HG03103 (cell line): ENCODE data around the gene SH2B2.
"Not testable (repeated sequence)": the region's sequence is repeated elsewhere in the genome, so short reads cannot be mapped to it uniquely, and the experiment has no call there.

Experiments used
- ATAC-seq: cut with Tn5 transposase; IDR thresholded peaks from one replicate; pipeline ENCODE4 v1.9.1; 2021; ENCODE audit warnings: low read depth; ENCODE audit not compliant: unreplicated experiment

SH2B2 gene

DNA sequence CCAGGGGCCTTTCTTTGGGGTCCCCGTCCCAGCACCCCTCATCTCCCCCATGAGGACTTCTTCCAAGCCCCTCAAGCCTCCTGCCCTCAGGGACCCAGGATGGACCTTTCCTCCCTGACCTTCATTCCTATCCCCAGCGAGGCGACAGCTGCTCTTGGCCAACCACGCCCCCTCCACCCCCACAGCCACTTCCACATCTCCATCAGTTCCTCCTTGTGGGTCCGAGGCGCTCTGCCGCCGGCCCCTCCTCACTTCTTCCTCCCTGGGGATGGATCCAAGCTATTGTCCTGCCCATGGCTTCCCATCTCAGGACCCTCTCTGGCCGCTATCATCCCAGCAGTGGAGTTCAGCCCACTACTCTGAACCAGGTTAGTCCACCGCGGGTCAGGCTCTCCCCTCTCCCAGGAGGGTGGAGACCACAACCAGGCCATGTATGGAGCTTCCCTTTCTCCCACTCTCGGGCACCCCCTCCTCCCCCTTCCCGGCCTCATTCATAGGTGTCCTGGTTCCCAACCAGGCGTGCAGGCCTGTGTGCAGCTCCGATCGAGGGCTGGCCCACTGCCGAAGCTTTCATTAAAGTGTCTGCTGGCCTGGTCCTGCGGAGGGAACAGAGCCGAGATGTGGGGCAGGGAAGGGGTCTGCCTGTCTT lies 1.7 kb upstream of the SH2B2 start:
- no peak for ATAC-seq

- ATAC-seq: no peak
Observed at GRCh38 chr7:102285540-102286236, 980 bp upstream of the SH2B2 start.

DNA sequence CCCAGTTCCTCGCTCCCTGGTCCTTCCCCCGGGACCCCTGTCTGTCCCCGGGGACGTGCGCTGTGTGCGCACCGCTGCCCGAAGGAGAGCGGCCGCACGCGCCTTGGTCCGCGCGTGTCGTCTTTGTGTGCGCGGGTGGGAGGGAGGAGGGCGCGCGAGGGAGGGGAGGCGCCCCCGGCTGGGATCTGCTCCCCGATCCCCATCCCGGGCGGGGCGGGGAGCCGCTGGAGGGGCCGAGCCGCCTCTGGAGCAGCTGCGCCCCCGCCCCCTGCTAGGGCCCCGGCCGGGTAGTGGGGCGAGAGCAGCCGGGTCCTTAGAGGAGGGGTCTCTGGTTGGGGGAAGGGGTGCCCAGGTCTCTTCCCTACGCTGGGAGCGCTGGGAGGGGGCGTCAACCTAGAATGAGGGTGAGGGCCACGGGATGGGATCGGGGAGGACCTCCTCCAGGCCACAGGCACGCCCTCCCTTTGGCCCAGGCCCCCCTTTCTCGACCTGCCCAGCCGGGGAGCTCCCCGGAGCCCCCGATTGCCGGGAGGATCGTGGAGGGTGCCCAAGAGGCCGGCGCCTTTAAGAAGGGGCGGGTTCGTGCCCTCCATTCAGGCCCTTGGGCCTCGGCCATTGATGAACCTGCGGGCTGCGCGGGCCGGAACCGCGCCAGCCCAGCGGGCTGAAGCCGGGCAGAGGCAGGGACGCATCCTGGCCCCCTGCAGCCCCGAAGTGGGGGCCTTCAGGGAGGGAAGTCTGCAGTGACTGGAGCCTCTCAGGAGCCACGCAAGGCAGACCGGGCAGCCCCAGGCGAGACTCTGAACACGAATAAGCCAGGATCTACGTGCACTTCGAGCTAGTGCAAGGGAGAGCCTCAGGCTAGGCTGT lies 678 bp downstream of the SH2B2 start:
- ATAC-seq: no peak

DNA sequence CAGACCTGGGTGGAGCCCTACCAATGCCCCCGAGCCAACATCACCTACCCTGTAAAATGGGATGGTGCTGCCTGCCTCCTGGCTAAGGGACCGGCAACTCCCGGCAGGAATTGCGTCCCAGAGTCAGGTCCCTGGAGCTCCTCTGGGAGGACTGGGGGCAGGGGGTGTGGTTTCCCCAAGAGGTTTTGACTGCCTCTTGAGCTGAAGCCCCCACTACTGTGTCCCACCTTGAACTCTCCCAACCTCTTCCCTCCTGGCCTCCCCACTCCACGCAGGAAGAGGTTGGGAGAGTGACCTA lies 1.3 kb downstream of the SH2B2 start:
- no peak for ATAC-seq

DNA sequence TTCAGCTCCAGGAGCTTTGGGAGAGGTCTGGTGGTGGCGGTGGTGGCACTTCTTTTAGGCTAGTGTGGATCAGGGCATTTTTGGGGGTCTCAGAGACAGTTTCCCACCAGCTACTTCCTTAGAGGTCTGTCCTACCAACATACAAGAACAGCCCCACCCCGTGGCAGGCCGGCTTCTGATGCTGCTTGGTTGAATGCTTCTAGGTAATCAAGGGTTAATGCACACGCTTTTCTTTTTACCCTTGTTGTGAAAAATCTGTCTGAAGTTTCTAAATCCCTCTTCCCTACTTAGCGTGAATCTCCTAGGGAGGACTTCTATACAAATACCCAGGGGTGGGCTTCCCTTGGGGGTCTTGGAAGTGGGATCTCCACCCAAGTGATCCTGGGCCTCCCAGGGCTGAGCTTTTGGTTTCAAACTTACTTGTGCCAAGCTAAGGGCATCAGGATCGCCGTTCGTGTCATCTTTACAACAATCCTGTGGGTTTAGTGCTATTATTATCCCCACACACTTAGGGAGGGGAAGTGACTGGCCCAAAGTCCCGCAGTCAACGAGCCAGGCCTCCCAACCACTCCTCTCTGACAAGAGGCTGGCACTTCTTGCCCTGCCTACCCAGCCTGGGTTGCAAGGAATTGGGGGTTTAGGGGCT lies 1.7 kb downstream of the SH2B2 start:
- ATAC-seq: no peak

DNA sequence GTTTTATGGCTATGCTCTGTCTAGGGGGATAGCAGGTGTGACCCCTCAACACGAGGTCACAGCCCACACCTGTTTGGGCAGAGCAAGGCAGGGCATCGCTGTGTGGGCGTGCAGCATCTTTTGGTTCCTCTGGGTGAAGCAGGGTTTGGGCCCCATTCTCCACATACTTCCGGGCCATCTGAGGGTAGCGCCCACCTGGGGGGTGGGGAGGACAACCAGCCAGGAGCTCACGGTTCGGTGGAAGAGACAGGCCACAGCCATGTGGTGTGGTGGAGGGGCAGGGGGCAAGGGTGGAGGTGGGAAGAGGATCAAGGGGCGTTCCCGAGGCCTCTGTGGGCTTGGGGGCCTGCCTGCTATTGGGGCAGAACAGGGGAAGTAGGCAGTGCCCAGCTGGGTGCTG lies 2.4 kb downstream of the SH2B2 start:
- no peak for ATAC-seq

GRCh38 chr7:102291056-102291915 lies 4.6 kb downstream of the SH2B2 start:
- ATAC-seq: peak; percentile 36

DNA sequence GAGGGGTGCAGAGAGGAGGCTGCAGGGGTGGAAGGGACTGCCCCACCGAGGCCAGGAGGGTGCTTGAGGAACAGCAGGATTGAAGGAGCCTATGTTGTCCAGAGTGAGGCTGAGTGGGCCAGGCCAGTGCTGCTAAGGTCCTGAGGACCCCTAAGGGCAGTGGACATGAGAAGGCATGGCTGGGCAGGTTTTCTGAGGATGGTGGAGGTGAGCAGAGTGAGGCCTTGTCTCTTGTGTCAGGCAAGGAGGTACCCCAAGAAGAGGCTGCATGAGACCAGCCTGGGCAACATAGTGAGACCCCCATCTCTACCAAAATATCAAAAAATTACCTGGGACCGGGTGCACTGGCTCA lies 5.2 kb downstream of the SH2B2 start:
- no peak for ATAC-seq

DNA sequence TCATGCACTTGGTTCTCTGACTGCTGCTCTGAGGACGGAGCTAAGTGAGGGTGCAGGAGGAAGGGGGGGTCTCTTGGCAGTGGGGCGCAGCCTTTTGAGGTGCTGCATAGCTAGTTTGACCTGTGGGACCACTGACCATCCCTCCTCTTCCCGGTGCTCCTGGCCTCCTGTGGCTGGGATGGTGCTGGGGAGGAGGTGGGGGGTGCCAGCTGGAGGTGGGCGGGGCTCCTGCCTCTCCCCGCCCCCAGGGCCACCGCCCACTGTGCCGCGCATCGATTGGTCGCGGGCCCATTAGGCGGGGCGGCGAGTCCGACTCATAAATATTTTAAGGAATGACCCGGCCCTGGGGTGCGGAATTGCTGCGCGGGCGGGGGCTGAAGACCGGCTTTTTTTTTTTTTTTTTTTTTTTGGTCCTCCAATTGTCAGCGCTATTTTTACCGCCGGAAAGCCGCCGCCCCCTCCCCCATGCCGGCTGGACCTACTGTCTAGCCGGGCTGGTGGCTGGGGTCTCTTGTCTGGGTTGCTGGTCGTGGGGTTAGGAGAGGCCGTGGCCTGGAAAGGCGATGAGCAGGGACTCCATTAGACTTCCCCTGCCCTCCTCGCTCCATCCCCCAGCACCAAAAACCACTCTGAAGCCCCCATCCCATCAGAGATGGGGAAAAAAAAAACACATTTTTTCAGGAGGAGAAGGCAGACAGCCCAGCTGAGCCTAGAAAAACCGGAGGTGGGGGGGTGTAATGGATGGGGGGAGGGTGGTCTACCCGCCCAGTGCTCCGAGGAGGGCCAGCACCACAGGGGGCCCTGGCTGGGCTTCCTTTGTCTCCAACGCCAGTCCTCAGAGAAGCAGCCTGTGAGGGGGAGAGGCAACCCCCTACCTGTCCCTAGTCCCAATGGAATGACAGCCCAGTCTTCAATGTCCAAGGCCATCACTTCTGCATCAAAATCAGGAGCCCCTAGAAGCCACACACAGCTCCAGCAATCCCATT lies 6.4 kb downstream of the SH2B2 start:
- no peak for ATAC-seq

- ATAC-seq: no peak
Observed at GRCh38 chr7:102294589-102294988, 7.9 kb downstream of the SH2B2 start.

- ATAC-seq: no peak
Observed at GRCh38 chr7:102295346-102296178, 8.9 kb downstream of the SH2B2 start.

- ATAC-seq: no peak
Observed at GRCh38 chr7:102296179-102296438, 9.4 kb downstream of the SH2B2 start.

DNA sequence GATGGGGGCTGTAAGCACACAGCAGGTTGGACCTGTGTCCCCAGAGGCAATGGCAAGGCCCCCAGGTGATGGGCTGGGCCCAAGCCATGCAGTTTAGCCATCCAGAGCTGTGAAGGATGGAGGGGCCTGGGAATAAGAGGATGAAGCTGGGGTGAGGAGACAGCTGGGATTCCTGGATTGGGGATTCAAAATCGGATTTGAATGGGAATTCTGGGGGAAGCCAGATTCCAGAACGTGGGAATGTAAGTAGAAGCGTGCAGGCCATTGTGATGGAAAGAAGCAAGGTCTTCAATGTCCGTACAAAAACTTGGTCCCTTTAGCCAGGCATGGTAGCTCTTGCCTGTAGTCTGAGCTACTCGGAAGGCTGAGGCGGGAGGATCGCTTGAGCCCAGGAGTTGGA lies 9.8 kb downstream of the SH2B2 start:
- no peak for ATAC-seq

- no peak for ATAC-seq
Observed at GRCh38 chr7:102297487-102298218, 11.0 kb downstream of the SH2B2 start.

GRCh38 chr7:102300643-102301221 lies 14.1 kb downstream of the SH2B2 start:
- no peak for ATAC-seq

DNA sequence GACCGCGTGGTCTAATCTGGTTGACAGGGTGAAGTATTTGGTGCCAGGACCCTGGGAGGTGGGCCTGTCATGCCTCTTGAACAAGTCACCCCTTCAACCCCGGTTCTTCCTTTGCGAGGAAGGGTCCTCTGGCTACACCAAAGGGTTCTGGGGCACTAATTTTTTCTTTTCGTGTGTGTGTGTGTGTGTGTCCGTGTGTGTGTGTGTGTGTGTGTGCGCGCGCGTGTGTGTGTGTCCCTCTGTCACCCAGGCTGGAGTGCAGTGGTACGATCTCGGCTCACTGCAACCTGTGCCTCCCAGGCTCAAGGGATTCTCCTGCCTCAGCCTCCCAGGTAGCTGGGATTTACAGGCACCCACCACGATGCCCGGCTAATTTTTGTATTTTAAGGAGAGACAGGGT lies 14.7 kb downstream of the SH2B2 start:
- not testable (repeated sequence) for ATAC-seq

GRCh38 chr7:102302025-102302424 lies 15.4 kb downstream of the SH2B2 start:
- no peak for ATAC-seq
